Retina (tissue), 1 donor: ENCODE results near the gene MICALL1.
"Not testable (repeated sequence)": the region's sequence is repeated elsewhere in the genome, so short reads cannot be mapped to it uniquely, and the experiment has no call there.

ENCODE experiments used
- DNase-seq: peaks from one replicate; pipeline ENCODE4 v3.0.0-alpha.2; 2016

MICALL1 gene

GRCh38 chr22:37967147-37967546 is 61.0 kb downstream of the MICALL1 start:
- DNase-seq: no peak

DNA sequence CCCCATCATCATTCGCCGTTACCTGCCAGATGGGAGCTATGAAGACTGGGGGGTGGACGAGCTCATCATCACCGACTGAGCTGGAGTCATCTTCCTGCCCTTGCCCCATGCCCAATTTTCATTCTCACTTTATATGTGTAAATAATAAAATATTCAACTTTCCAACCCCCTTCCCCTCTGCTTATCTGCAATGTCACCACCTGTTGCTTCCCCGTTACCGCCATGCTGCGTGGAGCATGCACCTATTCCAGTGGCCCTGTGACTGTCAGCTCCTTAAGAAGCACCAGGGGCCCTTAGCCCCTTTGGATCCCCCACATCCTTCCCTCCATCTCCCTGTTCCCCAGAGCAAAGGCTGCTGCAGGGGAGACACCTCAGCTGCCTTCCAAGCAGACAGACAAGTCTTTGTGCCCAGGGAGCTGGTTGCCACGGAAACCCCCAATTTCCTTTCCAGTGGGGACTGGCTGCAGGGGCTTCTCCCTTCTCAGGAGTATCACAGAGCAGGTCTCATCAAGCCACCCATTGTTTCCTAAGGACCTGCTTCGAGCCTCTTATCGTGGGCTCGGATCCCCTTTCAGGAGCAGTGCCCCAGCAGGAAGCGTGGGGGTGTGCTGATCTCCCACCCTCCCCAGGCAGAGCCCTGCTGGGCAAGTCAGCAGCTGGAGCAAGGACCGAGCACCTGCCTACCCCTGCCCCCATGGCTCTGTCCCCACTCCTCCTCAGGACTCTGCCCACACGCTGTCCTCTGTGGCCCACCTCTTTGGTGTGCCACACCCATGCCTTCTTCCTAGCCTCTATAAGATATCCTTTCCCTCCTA is 61.7 kb downstream of the MICALL1 start:
- no peak for DNase-seq

DNA sequence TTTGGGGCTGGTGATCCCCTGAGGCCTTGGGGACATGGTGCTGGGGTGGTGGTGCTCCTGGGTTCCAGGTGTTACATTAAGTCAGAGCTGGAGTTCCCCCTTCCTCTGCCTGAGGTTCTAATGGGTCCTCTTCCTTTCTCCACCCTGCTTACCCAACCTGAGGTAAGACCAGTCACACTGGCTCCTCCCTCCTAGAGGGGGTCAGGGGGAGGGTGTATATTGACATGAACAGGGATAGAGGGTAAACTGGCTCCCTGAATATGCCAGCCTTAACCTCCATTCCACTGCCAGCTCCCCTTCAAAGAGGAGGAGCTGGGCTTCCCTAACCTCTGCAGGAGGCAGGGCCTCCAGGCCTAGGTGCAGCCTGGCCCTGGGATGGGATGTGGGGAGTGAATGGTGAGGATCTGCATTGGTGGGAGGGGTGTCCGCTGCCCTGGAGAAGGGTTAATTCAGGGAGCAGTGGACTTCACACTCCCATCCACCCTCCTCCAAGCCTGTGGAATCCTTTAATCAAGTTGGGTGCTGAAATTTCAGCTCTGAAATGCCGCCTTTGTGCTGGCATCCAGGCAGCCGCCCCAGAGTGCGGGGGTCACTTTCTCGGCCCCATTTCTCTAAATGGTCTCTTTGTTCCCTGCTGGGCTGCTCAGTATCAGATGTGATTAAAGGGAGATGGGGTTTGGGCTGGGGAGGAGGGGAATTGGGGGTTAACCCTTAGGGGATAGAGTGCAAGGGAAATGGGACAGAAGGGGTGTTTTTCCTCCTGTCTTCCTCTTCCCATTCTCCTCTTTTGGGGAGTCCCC is 62.6 kb downstream of the MICALL1 start:
- no peak for DNase-seq

DNA sequence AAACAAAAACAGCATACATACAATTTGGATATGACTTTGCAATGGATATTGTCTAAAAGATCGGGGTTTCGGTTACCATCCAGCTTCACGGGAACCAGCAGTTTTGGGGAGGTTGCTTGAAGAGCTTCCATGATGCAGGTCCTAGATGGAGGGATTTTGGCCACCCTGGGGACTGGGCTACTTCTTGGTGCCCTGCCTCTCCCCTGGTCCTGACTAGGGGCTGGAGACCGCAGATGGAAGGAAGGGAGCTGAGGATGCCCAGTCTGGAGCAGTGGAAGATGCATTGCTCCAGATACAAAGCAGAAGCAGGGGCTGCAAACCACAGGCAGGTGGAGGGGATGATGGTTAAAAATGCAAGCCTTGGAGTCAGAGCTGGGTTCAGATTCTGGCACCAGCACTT is 64.8 kb downstream of the MICALL1 start:
- no peak for DNase-seq

- peak; percentile 36 for DNase-seq
Observed at GRCh38 chr22:37971475-37972434, 65.7 kb downstream of the MICALL1 start.

- DNase-seq: no peak
Observed at GRCh38 chr22:37972527-37972926, 66.4 kb downstream of the MICALL1 start.

DNA sequence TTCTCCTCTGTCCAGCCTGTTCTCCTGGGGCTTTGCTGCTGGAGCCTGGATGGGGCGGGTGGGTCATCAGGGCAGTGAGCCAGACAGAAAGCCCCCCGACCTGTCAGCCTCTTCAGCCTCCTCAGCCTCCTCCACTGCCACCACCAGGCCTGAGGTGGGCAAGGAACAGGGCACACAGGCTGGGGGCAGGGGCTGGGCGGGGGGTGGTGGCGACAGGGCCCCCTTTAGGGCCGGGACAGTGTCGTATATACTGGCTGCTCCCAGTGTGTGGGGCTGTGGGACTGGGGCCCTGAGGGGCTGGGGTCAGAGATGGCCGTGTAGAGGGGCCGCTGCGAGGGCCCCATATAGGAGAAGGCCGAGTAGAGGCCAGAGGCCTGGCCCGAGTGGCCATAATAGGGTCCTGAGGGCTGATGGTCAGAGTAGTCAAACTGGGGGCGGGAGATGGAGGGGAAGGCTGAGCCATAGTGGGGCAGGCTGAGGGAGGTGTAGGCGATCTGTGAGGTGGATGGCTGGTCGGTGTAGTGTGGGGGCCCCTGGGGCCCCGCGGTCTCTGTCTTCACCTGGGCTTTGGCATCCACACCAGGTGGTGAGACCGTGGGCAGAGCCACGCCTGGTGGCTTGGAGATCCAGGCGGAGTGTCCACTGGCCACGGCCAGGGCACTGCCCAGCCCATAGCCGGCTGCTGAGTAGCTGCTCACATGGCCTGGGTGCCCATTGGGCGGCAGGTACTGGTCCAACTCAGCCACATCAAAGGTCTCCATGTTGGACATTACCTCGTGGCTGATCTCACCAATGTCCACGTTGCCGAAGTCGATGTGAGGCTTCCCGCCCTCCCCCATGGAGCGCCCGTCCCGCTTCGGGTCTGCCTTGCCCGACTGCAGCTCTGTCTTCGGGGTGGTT is 67.4 kb downstream of the MICALL1 start:
- DNase-seq: no peak

DNA sequence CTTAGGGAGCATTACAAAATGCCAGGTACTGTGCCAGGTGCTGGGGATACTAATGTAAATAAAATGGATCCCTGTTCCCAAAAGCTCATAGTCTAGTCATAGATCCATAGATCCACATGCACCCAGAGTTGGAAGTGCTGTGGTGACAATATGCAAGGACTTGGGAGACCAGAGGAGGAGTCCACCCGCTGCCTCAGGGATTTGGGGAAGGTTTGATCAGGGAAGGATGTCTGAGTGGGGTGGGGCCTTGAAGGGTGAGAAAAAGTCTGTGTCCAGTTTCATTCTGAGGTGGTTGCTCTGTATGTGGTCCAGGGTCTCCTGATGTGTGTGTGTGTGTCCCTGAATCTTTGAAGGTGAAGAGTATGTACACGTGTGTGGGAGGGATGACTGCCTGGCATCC is 69.1 kb downstream of the MICALL1 start:
- no peak for DNase-seq

GRCh38 chr22:37976022-37976421 is 69.9 kb downstream of the MICALL1 start:
- DNase-seq: not testable (repeated sequence)

DNA sequence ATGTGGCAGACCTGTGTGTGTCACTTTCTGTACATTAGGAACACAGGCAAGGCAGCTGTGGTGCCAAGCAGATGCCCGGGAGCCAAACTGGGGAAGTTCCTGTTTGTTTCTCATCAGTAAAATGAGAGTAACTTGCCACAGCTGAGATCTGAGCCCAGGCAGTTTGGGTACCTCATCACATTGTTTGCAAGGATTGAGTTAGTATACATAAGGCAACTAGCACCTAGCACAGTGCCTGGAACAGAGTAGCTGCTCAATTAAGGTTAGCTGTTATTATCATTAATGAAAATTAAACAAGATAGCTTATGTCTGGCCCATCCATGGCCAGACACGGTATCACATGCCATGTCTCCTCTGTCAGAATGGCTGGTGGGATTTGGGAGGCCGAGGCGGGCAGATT is 70.5 kb downstream of the MICALL1 start:
- DNase-seq: no peak

DNA sequence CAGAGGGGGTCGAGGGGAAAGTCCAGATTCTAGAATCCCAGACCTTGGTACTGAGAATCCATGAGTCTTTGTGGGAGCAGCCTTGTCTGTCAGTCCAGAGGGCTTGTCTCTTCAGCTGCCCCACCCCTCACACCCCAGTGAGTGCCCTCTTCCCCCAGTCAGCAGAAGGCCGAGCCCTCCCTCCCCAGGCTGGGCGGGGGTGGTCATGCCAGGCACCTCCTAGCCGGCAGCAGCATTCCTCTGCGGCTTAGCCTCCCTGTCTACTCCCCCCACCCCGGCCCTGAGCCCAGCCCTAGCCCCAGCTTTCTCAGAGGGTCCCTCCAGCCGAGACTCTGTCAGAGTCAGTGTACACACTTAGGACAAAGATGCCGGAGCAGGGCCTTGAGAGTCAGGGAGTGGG is 73.7 kb downstream of the MICALL1 start:
- no peak for DNase-seq

DNA sequence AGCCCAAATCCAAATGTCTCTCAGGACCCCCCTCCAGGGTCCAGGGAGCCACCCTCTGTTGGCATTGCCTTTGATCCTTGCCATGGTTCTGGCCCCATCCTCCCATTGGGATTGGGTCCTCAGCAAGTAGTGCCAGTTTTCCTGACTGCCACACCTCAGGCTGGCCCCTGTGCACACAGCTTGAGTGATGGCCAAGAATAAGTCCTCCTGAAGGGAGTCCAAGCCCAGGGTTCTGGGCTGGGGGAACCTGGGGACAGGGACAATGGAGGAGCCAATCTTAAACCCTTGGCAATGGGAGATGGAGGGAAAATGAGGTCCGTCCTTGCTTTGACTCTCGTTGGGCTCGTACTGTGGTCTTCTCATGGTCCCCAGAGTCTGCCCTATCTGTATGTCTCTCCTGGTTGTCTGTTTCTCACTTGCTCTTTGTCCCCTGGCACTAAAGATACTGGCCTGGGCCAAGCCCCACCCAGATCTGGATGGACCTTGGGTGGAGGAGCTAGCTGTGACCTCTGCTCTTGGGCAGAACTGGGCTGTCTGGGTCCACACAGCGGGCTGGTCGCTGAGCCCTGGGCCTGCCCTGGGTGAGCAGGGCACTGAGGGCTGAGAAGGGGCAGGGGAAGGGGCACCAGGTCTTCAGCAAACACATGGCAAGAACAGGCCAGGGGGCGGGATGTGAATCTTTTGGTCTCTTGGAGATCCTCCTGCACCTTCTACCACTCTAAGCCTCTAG is 75.3 kb downstream of the MICALL1 start:
- DNase-seq: no peak

- no peak for DNase-seq
Observed at GRCh38 chr22:37982151-37982785, 76.2 kb downstream of the MICALL1 start.

GRCh38 chr22:37982938-37983859 is 77.1 kb downstream of the MICALL1 start:
- no peak for DNase-seq

GRCh38 chr22:37983860-37984791 is 78.0 kb downstream of the MICALL1 start, which contains the start of gene SOX10:
SOX10 (minus strand) TSS chr22:37984555; CDS start chr22:37983784, 771 bp downstream.
- DNase-seq: no peak

GRCh38 chr22:37985050-37985585 is 79.0 kb downstream of the MICALL1 start:
- no peak for DNase-seq

- DNase-seq: no peak
Observed at GRCh38 chr22:37985751-37986281, 79.7 kb downstream of the MICALL1 start.

- DNase-seq: no peak
Observed at GRCh38 chr22:37986371-37986770, 80.3 kb downstream of the MICALL1 start.
